ENCODE data around the gene CYP2R1.
"Not testable (repeated sequence)": the region's sequence is repeated elsewhere in the genome, so short reads cannot be mapped to it uniquely, and the experiment has no call there.

Gene CYP2R1

DNA sequence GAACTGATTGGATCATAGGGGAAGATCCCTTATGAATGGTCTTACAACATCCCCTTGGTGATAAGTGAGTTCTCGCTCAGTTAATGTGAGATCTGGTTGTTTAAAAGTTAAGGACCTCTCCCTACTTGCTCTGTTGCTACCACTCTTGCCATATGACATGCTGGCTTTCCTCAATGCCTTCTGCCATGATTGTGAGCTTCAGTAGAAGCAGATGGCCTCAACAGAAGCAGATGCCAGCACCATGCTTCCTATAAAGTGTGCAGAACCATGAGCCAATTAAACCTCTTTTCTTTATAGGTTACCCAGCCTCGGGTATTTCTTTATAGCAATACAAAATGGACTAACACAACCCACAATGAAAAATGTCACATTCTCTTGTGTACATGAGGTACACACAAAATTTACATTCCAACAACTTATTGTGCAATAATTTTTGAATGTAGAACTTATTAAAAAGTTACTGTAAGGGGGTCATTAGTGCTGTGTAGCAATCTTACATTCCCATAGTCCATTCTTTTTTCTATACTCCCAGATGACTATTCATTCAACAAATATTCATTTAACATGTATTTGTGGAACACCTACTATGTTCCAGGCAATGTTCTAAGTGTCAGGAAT lies 10.3 kb downstream of the CYP2R1 start:
- H3K27ac ChIP-seq, result no peak overlapping the region
- no peaks in the 10 kb centered on the region for H3K79me2 ChIP-seq (ENCODE audit: insufficient read depth, low read depth)
- H3K4me2 ChIP-seq, result no peak overlapping the region
- no peak overlapping the region for H2AFZ ChIP-seq (ENCODE audit: low read depth)
- no peak overlapping the region for H3K9ac ChIP-seq
- H3K36me3 ChIP-seq (ENCODE audit: insufficient read depth), result no peaks in the 10 kb centered on the region
- H3K27me3 ChIP-seq (ENCODE audit: insufficient read depth, low read depth), result no peaks in the 10 kb centered on the region
- H4K20me1 ChIP-seq (ENCODE audit: insufficient read depth), result no peaks in the 10 kb centered on the region
- TF ChIP-seq, protein P1, sequence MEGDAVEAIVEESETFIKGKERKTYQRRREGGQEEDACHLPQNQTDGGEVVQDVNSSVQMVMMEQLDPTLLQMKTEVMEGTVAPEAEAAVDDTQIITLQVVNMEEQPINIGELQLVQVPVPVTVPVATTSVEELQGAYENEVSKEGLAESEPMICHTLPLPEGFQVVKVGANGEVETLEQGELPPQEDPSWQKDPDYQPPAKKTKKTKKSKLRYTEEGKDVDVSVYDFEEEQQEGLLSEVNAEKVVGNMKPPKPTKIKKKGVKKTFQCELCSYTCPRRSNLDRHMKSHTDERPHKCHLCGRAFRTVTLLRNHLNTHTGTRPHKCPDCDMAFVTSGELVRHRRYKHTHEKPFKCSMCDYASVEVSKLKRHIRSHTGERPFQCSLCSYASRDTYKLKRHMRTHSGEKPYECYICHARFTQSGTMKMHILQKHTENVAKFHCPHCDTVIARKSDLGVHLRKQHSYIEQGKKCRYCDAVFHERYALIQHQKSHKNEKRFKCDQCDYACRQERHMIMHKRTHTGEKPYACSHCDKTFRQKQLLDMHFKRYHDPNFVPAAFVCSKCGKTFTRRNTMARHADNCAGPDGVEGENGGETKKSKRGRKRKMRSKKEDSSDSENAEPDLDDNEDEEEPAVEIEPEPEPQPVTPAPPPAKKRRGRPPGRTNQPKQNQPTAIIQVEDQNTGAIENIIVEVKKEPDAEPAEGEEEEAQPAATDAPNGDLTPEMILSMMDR (conservative IDR thresholded peaks at IDR 0.05; ENCODE audit: low read depth, low read length), result no peak
- H3K4me1 ChIP-seq (ENCODE audit: low read depth, poor library complexity, severe bottlenecking), result no peaks in the 10 kb centered on the region
- H3K4me3 ChIP-seq (IDR thresholded peaks at IDR 0.05; ENCODE audit: insufficient read depth, low read depth, low read length), result no peak overlapping the region

DNA sequence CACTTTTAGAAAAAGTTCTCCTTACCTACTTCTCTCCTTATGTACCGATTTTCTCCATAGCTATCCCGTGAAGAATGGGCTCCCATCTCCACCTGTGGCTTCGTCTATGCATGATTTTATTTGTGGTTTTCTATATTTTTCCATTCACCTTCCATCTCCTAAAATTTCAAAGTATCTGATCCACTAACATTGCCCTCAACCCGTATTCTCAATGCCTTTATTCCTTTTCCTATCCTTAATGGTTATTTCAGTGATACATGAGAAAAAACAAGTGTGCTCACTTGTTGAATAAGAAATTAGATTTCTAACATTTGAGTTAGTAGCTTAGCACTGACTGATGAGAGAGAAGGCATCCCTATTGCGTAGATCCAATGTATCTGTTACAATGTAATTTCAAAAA lies 16.9 kb downstream of the CYP2R1 start:
- Histone ChIP-seq H3K79me2 (ENCODE audit: insufficient read depth, low read depth) (no peaks in the 10 kb centered on the region), H3K4me3 (IDR thresholded peaks at IDR 0.05; ENCODE audit: insufficient read depth, low read depth, low read length) (no peak overlapping the region), H2AFZ (ENCODE audit: low read depth) (no peak overlapping the region), H4K20me1 (ENCODE audit: insufficient read depth) (no peaks in the 10 kb centered on the region), H3K9ac (no peak overlapping the region), H3K27me3 (ENCODE audit: insufficient read depth, low read depth) (no peaks in the 10 kb centered on the region), H3K27ac (no peak overlapping the region), H3K4me2 (no peak overlapping the region), H3K4me1 (ENCODE audit: low read depth, poor library complexity, severe bottlenecking) (peaks cover 15% of the 10 kb centered on the region), H3K36me3 (ENCODE audit: insufficient read depth) (no peaks in the 10 kb centered on the region; the same call in 1 of the 2 replicates)
- TF ChIP-seq, protein P1 (conservative IDR thresholded peaks at IDR 0.05; ENCODE audit: low read depth, low read length), result no peak

DNA sequence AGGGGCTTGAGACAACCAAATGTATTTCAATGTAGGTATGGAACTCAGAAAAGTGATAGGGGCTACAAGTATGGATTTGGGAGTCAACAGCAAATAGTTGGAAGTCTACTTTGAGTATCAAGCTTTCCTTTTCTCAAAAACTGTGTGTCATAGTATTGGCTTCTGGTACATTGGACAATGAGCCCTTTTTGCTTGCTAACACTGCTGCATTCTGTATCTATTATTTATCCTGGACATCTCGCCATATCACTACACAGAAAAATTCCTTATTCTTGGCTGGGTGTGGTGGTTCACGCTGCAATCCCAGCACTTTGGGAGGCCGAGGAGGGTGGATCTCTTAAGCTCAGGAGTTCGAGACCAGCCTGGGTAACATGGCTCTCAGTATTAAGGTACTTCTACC lies 18.4 kb downstream of the CYP2R1 start:
- Histone ChIP-seq H2AFZ (ENCODE audit: low read depth) (no peak overlapping the region), H3K79me2 (ENCODE audit: insufficient read depth, low read depth) (no peaks in the 10 kb centered on the region), H4K20me1 (ENCODE audit: insufficient read depth) (no peaks in the 10 kb centered on the region), H3K9ac (no peak overlapping the region), H3K27me3 (ENCODE audit: insufficient read depth, low read depth) (no peaks in the 10 kb centered on the region), H3K27ac (no peak overlapping the region), H3K4me3 (IDR thresholded peaks at IDR 0.05; ENCODE audit: insufficient read depth, low read depth, low read length) (no peak overlapping the region), H3K4me1 (ENCODE audit: low read depth, poor library complexity, severe bottlenecking) (peaks cover 15% of the 10 kb centered on the region), H3K4me2 (no peak overlapping the region), H3K36me3 (ENCODE audit: insufficient read depth) (no peaks in the 10 kb centered on the region; the same call in 1 of the 2 replicates)
- TF ChIP-seq, protein P1 (conservative IDR thresholded peaks at IDR 0.05; ENCODE audit: low read depth, low read length), result no peak

DNA sequence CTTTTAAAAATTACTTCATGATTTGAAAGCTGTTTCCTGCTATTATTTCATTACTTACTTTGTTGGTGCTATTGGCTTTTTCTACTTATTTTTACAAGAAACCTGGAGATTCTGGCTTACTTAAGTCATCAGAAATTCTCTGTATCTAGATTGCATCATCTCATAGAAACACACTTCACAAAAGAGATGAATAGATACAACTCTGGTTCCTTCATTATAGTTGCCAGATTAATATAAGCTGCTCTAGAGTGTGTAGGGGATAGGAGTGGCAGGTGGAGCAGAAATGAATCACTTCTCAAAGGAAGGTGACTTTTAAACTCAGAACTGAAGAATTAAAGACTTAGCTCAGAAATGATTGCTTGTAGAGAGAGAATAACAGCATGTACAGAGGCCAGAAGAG lies 20.0 kb downstream of the CYP2R1 start:
- H3K4me2 ChIP-seq, result no peak overlapping the region
- no peak overlapping the region for H2AFZ ChIP-seq (ENCODE audit: low read depth)
- H3K36me3 ChIP-seq (ENCODE audit: insufficient read depth), result no peaks in the 10 kb centered on the region; the same call in 1 of the 2 replicates
- H3K9ac ChIP-seq, result no peak overlapping the region
- TF ChIP-seq, protein P1 (conservative IDR thresholded peaks at IDR 0.05; ENCODE audit: low read depth, low read length), result no peak
- no peak overlapping the region for H3K4me3 ChIP-seq (IDR thresholded peaks at IDR 0.05; ENCODE audit: insufficient read depth, low read depth, low read length)
- H3K27me3 ChIP-seq (ENCODE audit: insufficient read depth, low read depth), result no peaks in the 10 kb centered on the region
- H3K27ac ChIP-seq, result no peak overlapping the region
- peaks cover 15% of the 10 kb centered on the region for H3K4me1 ChIP-seq (ENCODE audit: low read depth, poor library complexity, severe bottlenecking)
- H3K79me2 ChIP-seq (ENCODE audit: insufficient read depth, low read depth), result no peaks in the 10 kb centered on the region
- H4K20me1 ChIP-seq (ENCODE audit: insufficient read depth), result no peaks in the 10 kb centered on the region

DNA sequence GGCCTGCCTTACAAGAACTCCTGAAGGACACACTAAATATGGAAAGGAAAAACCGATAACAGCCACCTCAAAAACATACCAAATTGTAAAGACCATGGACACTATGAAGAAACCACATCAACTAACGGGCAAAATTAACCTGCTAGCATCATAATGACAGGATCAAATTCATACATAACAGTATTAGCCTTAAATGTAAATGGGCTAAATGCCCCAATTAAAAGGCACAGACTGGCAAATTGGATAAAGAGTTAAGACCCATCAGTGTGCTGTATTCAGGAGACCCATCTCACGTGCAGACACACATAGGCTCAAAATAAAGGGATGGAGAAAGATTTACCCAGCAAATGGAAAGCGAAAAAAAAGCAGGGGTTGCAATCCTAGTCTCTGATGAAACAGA lies 28.3 kb downstream of the CYP2R1 start:
- not testable (repeated sequence) for H3K4me2 ChIP-seq; H2AFZ ChIP-seq (ENCODE audit: low read depth); H3K27ac ChIP-seq

More for the DNA sequence above, 28.3 kb downstream of the CYP2R1 start:
- H3K9ac ChIP-seq; H3K4me3 ChIP-seq (IDR thresholded peaks at IDR 0.05; ENCODE audit: insufficient read depth, low read depth, low read length); H3K27me3 ChIP-seq (ENCODE audit: insufficient read depth, low read depth); H4K20me1 ChIP-seq (ENCODE audit: insufficient read depth); H3K36me3 ChIP-seq (ENCODE audit: insufficient read depth); H3K79me2 ChIP-seq (ENCODE audit: insufficient read depth, low read depth): not testable (repeated sequence)
- H3K4me1 ChIP-seq (ENCODE audit: low read depth, poor library complexity, severe bottlenecking), result peaks cover 19% of the 10 kb centered on the region
